Tibial nerve (tissue), 4 donors: Measurements from ENCODE around the gene ITGAD. TPM values are rescaled to one million over a fixed set of nuclear protein-coding genes. Genes with fewer than 3 reads are reported as not detected.

ENCODE experiments used
- DNase-seq, 2 donors: peaks; one replicate each; pipeline ENCODE4 v3.0.0-alpha.2; 2019; ENCODE audit warnings: low spot score in 2 of 2
- H3K27ac ChIP-seq, 4 donors: fragments of 200-600 bp; sonication (generic) in 3 of 4; one replicate each; pipeline ENCODE4 v1.5.1; 2017 to 2019; ENCODE audit warnings: mild to moderate bottlenecking in 1 of 4
- H3K27me3 ChIP-seq, 2 donors: fragments of 200-600 bp; sonication (generic) in 1 of 2; one replicate each; pipeline versions ENCODE4 v1.5.1 to v1.6.0; 2017 to 2019
- H3K36me3 ChIP-seq, 3 donors: fragments of 200-600 bp; sonication (generic); one replicate each; pipeline ENCODE4 v1.5.1; 2018 to 2019
- H3K4me1 ChIP-seq, 4 donors: fragments of 200-600 bp; sonication (generic) in 3 of 4; one replicate each; pipeline ENCODE4 v1.5.1; 2017 to 2019
- H3K4me3 ChIP-seq, 4 donors: fragments of 200-600 bp; sonication (generic) in 3 of 4; one replicate each; pipeline ENCODE4 v1.5.1; 2017 to 2019; ENCODE audit warnings: mild to moderate bottlenecking in 1 of 4, moderate library complexity in 1 of 4
- H3K9me3 ChIP-seq, 4 donors: fragments of 200-600 bp; sonication (generic) in 3 of 4; one replicate each; pipeline ENCODE4 v1.5.1; 2017 to 2019
- EP300 ChIP-seq, 2 donors: sonication (generic); formaldehyde crosslinking; IDR thresholded peaks; one replicate each; pipeline ENCODE4 v1.6.1; 2017; ENCODE audit warnings: antibody characterized with exemption in 2 of 2, mild to moderate bottlenecking in 1 of 2
- POLR2A ChIP-seq, 2 donors: fragments of 450-650 bp; IDR thresholded peaks; one replicate each; pipeline ENCODE4 v1.6.1; 2017; ENCODE audit warnings: antibody characterized with exemption in 2 of 2, mild to moderate bottlenecking in 2 of 2, moderate library complexity in 2 of 2
- WGBS, 2 donors: methylation state at CpG; one replicate each; pipeline ENCODE4 v1.1.5; 2018; 5-methylcytosine and 5-hydroxymethylcytosine counted together
- total RNA-seq, 4 donors: library from RNA; depleted of rRNA; stranded (reverse); fragments of >200 nt; gene quantifications; one replicate each; pipeline ENCODE4 v1.1.0, GENCODE V29; 2016
- TF ChIP-seq, protein P1 (sequence below), 5 experiments: fragments of 200-600 bp in 3 of 5; fragments of 450-650 bp in 2 of 5; sonication (generic) in 3 of 5; IDR thresholded peaks; one replicate each; pipeline ENCODE4 v1.5.1; 2016 to 2019; ENCODE audit warnings: antibody characterized with exemption in 5 of 5, mild to moderate bottlenecking in 3 of 5, moderate library complexity in 2 of 5

Gene ITGAD
- total RNA-seq, 4 donors from 2014 or later, result under 0.01 to 0.22 TPM; not detected in 2

DNA sequence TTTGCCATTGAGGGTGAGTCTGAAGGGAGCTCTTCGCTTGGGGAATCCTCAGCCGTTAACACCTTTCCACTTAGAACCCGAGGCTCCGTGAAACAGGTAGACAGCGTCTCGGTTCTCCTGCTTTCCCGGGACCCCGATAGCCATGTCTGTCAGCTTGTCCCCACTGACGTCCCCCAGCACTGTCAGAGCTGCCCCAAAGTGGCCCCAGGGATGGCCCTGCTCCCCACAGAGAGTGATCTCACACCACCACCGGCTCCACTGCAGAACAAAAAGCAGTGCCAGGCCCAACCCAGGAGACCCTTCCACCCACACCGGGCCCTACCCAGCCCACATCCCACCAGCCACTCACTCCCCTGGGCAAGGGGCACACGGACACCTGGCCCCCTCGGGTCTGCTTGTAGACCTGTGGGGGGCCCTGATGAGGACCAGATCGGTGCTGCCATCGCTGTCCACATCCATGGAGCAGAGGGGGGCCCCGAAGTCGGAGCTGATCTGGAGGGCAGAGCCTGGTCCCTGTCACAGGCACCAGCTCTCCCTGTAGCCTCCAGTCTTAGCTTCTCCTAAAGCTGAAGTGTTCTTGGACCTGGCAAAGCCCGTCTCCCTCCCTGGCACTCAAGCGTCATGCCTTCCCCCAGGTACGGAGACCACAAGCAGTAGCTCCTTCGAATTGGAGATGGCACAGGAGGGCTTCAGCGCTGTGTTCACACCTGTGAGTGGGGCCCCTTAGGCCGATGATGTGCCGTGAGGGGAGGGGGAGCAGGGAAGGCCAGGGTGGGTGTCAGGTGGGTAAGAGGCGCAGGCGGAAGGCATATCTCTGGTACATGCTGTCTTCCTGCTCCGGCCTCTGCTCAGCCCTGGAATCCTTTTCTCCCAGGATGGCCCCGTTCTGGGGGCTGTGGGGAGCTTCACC, 31.7 kb upstream of the ITGAD start:
- TF ChIP-seq EP300 (IDR thresholded peaks at IDR 0.05), result no peak
- TF ChIP-seq, protein P1, sequence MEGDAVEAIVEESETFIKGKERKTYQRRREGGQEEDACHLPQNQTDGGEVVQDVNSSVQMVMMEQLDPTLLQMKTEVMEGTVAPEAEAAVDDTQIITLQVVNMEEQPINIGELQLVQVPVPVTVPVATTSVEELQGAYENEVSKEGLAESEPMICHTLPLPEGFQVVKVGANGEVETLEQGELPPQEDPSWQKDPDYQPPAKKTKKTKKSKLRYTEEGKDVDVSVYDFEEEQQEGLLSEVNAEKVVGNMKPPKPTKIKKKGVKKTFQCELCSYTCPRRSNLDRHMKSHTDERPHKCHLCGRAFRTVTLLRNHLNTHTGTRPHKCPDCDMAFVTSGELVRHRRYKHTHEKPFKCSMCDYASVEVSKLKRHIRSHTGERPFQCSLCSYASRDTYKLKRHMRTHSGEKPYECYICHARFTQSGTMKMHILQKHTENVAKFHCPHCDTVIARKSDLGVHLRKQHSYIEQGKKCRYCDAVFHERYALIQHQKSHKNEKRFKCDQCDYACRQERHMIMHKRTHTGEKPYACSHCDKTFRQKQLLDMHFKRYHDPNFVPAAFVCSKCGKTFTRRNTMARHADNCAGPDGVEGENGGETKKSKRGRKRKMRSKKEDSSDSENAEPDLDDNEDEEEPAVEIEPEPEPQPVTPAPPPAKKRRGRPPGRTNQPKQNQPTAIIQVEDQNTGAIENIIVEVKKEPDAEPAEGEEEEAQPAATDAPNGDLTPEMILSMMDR (IDR thresholded peaks at IDR 0.05), result no peak
- TF ChIP-seq POLR2A (IDR thresholded peaks at IDR 0.05), result no peak
- 78 to 79% methylated on average over 24 to 26 of the region's 28 CpGs for WGBS, 2 donors
- DNase-seq, result no peak

DNA sequence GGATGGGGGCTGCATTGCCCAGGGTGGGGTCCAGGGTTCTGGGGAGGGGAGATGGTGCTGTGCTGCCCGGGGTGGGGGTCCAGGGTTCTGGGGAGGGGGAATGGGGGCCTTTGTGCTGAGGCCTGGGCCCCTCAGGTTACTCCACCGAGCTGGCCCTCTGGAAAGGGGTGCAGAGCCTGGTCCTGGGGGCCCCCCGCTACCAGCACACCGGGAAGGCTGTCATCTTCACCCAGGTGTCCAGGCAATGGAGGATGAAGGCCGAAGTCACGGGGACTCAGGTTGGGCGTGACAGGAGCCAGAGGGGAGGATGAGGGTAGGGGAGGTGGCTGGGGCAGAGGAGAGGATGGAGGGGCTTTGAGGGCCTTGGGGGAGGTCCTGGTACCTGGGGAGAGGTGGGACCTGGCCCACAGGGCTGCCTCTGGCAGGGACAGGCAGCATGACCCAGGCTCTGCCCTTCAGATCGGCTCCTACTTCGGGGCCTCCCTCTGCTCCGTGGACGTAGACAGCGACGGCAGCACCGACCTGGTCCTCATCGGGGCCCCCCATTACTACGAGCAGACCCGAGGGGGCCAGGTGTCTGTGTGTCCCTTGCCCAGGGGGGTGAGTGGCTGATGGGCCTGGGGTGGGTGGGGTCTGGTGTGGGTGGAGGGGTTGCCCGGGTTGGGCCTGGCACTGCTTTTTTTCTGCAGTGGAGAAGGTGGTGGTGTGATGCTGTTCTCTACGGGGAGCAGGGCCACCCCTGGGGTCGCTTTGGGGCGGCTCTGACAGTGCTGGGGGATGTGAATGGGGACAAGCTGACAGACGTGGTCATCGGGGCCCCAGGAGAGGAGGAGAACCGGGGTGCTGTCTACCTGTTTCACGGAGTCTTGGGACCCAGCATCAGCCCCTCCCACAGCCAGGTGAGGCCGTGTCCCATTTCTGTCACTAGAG, 30.4 kb upstream of the ITGAD start:
- 82 to 85% methylated on average over 23 to 24 of the region's 26 CpGs for WGBS, 2 donors
- DNase-seq, result no peak
- Histone ChIP-seq H3K27me3 (no peaks in the 10 kb centered on the region), H3K27ac (no peak overlapping the region), H3K4me3 (no peak overlapping the region), H3K9me3 (no peaks in the 10 kb centered on the region), H3K4me1 (no peaks in the 10 kb centered on the region), H3K36me3 (no peaks in the 10 kb centered on the region)
- no peak for TF ChIP-seq POLR2A (IDR thresholded peaks at IDR 0.05)
- no peak for TF ChIP-seq EP300 (IDR thresholded peaks at IDR 0.05)

More for the DNA sequence above, 31.7 kb upstream of the ITGAD start:
- Histone ChIP-seq H3K4me3 (no peak overlapping the region), H3K36me3 (no peaks in the 10 kb centered on the region), H3K27ac (no peak overlapping the region), H3K4me1 (no peaks in the 10 kb centered on the region), H3K27me3 (no peaks in the 10 kb centered on the region), H3K9me3 (no peaks in the 10 kb centered on the region)

DNA sequence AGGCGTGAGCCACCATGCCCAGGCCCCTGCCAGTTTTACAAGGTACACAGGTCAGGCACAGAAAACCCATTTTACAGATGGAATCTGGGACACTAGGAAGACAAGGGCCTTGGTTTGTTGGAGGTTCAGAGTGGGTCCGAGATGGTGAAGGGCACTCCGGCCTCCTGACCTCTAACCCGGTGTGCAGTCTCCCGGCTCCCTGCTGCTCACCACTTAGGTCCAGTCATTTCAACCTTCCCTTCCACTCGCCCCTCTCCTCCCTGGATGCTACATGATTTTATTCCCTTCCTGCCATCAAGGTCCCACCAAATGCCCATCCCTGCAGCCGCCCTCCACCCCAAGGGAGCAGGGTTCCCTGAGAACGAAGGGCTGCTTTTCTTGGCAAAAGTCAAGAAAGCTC, 29.4 kb upstream of the ITGAD start:
- 81 to 85% methylated on average over 8 of the region's 8 CpGs for WGBS, 2 donors
- no peak overlapping the region for H3K27ac ChIP-seq
- no peak for TF ChIP-seq POLR2A (IDR thresholded peaks at IDR 0.05)
- no peak for TF ChIP-seq EP300 (IDR thresholded peaks at IDR 0.05)
- TF ChIP-seq, protein P1 (IDR thresholded peaks at IDR 0.05), result no peak
- no peaks in the 10 kb centered on the region for H3K9me3 ChIP-seq
- H3K4me1 ChIP-seq, result no peaks in the 10 kb centered on the region
- H3K27me3 ChIP-seq, result no peaks in the 10 kb centered on the region
- no peak for DNase-seq
- H3K36me3 ChIP-seq, result no peaks in the 10 kb centered on the region
- no peak overlapping the region for H3K4me3 ChIP-seq

DNA sequence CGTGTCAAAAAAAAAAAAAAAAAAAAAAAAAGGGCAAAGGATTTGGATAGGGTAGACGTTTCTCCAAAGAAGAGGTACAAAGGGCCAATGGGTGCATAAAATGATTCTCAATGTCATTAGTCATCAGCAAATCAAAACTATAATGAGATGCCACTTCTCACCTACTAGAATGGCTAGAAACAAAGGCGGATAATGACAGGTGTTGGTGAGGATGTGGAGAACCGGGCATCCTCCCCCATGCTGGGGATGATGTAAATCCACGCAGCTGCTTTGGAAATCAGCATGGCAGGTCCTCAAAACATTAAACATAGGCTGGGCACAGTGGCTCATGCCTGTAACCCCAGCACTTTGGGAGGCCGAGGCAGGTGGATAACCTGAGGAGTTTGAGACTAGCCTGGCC, 28.7 kb upstream of the ITGAD start:
- Histone ChIP-seq H3K36me3 (no peaks in the 10 kb centered on the region), H3K9me3 (no peaks in the 10 kb centered on the region), H3K4me3 (no peak overlapping the region), H3K27ac (no peak overlapping the region), H3K27me3 (no peaks in the 10 kb centered on the region), H3K4me1 (no peaks in the 10 kb centered on the region)
- TF ChIP-seq, protein P1 (IDR thresholded peaks at IDR 0.05), result no peak
- TF ChIP-seq POLR2A (IDR thresholded peaks at IDR 0.05) (no peak), EP300 (IDR thresholded peaks at IDR 0.05) (no peak)
- no peak for DNase-seq
- 81 to 82% methylated on average over 6 of the region's 6 CpGs for WGBS, 2 donors

DNA sequence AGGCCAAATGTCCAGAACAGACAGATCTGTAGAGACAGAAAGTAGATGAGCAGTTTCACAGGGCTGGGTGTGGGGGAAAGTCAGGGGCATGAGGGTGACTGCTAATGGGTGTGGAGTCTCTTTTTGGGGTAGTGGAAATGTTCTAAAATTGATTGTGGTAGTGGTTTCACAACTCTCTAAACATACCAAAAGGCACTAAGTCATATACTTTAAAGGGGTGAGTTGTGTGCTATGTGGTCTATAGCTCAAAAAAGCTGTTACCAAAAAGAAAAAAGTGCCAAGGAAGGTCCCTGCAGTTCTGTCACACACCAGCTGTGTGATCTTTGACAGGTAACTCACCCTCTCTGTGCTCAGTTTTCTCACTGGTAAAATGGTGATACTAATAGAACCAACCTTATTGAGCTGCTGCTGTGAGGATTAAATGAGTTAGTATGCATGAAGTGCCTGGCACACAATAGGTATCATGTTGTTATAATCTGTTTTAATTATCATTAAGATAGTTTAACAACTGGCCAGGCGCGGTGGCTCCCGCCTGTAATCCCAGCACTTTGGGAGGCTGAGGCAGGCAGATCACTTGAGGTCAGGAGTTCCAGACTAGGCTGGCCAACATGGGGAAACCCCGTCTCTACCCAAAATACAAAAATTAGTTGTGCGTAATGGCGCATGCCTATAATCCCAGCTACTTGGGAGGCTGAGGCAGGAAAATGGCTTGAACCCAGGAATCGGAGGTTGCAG, 27.8 kb upstream of the ITGAD start:
- Histone ChIP-seq H3K27me3 (no peaks in the 10 kb centered on the region), H3K9me3 (no peaks in the 10 kb centered on the region), H3K36me3 (no peaks in the 10 kb centered on the region), H3K4me3 (no peak overlapping the region), H3K27ac (no peak overlapping the region), H3K4me1 (no peaks in the 10 kb centered on the region)
- 89 to 94% methylated on average over 7 of the region's 7 CpGs for WGBS, 2 donors
- no peak for DNase-seq
- no peak for TF ChIP-seq POLR2A (IDR thresholded peaks at IDR 0.05)
- TF ChIP-seq, protein P1 (IDR thresholded peaks at IDR 0.05), result no peak
- no peak for TF ChIP-seq EP300 (IDR thresholded peaks at IDR 0.05)
